NCI-H1105 treated with DMSO at 0.1 percent for 48 hours (cell line): ENCODE measurements around the gene C10orf53.

Source experiments
- DNase-seq: peaks from one replicate; lab custom pipeline; 2025; lab: John Stamatoyannopoulos, UW

Gene C10orf53, protein sequence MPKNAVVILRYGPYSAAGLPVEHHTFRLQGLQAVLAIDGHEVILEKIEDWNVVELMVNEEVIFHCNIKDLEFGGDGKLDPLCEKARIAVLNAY

GRCh38 chr10:49679480-49679893, at the start of gene C10orf53:
Gene C10orf53 (plus strand): TSS chr10:49679651. CDS start chr10:49679698, 47 bp downstream.
- no peak for DNase-seq

- DNase-seq, result no peak
These were observed 47.5 kb upstream of the C10orf53 start for GRCh38 chr10:49631975-49632374.

DNA sequence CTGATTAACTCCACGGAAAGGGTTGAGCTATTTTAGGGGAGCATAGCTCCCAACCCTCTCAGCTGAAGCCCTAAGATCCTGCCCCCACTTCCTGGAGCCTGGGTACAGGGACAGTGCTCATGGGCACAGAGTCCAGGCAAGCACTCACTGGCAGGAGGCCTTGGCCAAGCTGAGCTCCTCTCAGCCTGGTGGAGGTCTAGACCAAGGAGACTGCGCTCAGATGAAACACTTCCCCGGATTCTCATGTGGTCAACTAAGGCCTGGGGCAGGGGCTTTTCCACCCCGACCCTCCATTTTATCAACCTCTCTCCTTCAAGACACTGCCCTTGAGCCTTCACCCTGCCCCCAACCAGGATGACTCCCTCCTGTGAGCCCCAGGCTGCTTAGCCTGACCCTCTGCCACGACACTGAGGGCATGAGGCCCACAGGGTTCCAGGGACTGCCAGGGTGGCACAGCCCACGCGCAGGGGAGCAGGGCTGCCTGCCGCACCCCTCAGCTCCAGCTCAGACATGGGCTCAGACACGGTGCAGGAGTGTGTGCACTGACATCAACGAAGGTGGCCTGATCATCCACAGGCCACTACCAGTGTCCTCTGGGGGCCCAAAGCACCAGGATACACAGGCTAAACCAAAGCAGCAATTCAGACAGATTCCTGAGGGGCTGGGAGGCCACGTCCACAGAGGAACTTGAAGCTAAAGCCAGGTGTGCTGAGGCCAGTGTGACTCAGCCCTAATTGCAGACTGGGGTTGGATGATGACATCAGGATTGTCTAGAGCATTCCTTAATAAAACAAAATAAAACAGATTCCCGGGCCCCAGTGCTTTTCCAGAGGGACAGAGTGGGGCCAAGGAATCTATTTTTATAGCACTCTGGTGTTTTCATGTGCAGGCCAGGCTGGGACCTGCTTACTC, 46.8 kb upstream of the C10orf53 start:
- no peak for DNase-seq

GRCh38 chr10:49633327-49634068, 46.0 kb upstream of the C10orf53 start:
- DNase-seq, result no peak

- no peak for DNase-seq
These were observed 45.3 kb upstream of the C10orf53 start for GRCh38 chr10:49634069-49634660.

DNA sequence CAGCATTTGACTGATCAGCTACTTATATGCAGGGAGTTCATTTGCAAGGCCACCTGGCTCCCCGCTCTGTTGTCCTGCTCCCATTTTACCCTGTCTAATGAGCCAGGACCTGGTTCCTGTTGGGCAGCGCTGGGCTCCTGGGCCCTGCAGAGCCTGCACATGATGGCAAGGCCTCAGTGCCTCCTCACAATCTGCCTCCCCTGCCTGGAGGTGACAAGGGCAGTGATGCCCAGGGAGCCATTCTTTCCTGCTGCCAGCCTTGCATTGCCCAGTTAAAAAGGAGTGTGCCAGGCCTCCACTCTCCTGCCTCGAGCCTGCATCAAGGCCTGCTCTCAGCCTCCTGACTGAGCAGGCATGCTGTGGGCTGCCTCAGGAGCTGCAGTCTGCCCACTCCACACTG, 37.1 kb upstream of the C10orf53 start:
- DNase-seq, result no peak

- no peak for DNase-seq
These were observed 36.0 kb upstream of the C10orf53 start for GRCh38 chr10:49643241-49644034.

GRCh38 chr10:49644035-49644646, 35.3 kb upstream of the C10orf53 start:
- no peak for DNase-seq

GRCh38 chr10:49645417-49645816, 34.0 kb upstream of the C10orf53 start:
- no peak for DNase-seq

GRCh38 chr10:49645871-49646870, 33.3 kb upstream of the C10orf53 start:
- no peak for DNase-seq

GRCh38 chr10:49647554-49647953, 31.9 kb upstream of the C10orf53 start:
- DNase-seq, result no peak

DNA sequence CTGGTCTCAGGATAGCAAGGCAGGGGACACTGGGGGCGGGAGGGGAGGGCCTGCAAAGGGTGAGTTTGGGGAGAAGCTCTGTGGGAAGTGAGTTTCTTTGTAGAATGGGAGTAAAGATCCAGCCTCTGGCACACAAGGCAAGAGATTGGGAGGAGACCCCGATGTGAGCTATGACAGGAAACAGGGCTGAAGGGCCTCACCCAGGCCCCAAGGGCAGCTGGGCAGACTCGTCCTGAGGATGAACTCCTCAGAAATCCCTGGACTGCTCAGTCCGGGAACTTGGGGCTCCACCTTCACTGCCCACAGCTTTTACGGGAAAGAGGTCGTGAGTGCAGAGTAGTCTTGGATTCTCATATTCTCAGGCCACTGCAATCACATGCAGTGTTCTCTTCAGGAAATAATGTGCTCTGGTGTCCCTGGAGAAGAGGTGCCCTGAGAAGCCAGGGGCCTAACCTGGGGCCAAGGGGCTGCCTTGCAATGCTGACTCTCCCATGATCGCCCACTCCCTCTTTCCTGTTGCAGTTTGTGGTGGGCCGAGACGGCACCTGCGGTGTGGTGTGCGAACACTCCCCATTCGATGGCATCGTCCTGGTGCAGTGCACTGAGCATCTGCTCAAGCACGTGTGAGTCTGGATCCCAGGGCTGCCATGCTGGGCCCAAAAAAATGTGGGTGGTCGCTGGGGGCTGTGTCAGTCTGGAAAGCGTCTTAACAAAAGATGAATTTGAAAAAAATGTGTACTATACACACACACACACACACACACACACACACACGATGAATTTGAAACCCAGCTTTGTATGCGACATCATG, 31.3 kb upstream of the C10orf53 start:
- DNase-seq, result no peak

- no peak for DNase-seq
These were observed 30.2 kb upstream of the C10orf53 start for GRCh38 chr10:49649294-49649693.

GRCh38 chr10:49649936-49650723, 29.3 kb upstream of the C10orf53 start:
- DNase-seq, result no peak

DNA sequence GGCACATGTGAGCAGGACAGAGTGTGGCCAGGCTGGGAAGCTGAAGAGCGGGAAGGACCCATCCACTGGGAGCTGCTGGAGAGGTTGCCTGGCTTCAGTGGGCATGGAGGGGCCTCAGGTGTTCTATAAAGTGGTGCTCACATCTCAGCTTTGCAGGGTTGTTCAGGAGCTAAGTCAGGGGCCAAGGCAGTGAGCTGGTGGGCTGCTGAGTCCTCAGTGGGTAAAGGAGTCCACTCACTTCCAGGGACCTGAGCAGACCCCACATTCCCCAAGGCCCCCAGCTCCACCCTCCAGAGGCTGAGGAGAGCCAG, 28.8 kb upstream of the C10orf53 start:
- DNase-seq, result no peak

- no peak for DNase-seq
These were observed 28.2 kb upstream of the C10orf53 start for GRCh38 chr10:49651039-49651835.

- no peak for DNase-seq
These were observed 27.5 kb upstream of the C10orf53 start for GRCh38 chr10:49651917-49652316.
